ENCODE data around the gene CABLES2. TPM values are rescaled to one million over a fixed set of nuclear protein-coding genes. Genes with fewer than 3 reads are reported as not detected.

The CABLES2 gene
- polyA plus RNA-seq, 2 of the 4 experiments (the other 2 are of a cell fraction), result 3.9 to 7.7 TPM

DNA sequence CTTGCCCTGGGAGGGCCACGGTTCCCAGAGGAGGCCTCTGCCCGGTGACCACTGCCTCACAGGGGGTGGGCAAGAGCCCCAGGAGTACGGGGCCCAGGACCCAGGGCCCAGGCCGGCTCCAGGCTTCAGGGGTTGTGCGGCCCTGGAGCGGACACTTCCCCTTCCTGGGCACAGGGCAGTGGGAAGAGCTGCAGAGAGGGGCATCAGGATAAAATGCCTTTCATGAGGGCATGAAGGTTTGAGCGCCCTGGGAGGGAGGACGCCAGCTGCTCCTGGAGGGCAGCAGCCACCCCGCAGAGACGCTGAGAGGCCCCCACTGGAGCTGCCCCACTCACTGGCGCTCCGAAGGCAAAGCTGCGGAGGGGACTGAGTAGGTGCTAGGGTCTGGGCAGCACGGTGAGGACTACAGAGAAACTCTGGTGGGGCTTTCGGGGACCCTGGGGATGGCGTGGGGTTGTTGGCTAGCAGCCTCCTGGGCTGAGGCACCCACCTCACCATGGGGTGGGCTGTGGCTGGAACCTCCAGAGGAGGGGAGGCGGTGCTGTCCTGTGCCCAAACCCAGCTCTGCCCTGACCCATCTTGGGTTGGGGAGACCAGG, 50.4 kb downstream of the CABLES2 start:
- WGBS (ENCODE audit: missing lambda C conversion rate), result 40% methylated on average over 12 of the region's 17 CpGs
- ATAC-seq, result no peak
- peak in 1 of 2 experiments; percentile 45 for DNase-seq (ENCODE audit: low read depth in 1 of 2, low spot score in 1 of 2)
- ChIA-PET POLR2A (interaction anchor here (1.4 to 4.9 kb wide), 3 partner anchors 11 to 53 kb away, joined by 3 to 61 read pairs (median 4); partner anchors contain the start of gene LAMA5), CTCF (interaction anchor here (0.9 to 5.5 kb wide), 7 partner anchors 11 to 71 kb away, joined by 3 to 94 read pairs (median 7); partner anchors contain the start of genes ADRM1 and LAMA5)
- TF ChIP-seq HOXA7 (CRISPR knock-in tag; IDR thresholded peaks at IDR 0.05), result 0 out of 2 replicates have a peak, but pooled peaks have one; percentile 33
- TF ChIP-seq, protein P1, sequence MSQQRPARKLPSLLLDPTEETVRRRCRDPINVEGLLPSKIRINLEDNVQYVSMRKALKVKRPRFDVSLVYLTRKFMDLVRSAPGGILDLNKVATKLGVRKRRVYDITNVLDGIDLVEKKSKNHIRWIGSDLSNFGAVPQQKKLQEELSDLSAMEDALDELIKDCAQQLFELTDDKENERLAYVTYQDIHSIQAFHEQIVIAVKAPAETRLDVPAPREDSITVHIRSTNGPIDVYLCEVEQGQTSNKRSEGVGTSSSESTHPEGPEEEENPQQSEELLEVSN (IDR thresholded peaks at IDR 0.05; ENCODE audit: borderline replicate concordance, low read depth), result no peak
- TF ChIP-seq, protein P2, sequence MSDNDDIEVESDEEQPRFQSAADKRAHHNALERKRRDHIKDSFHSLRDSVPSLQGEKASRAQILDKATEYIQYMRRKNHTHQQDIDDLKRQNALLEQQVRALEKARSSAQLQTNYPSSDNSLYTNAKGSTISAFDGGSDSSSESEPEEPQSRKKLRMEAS (IDR thresholded peaks at IDR 0.05), result peak; percentile 6; the same call in 1 of the 2 replicates
- TF ChIP-seq RAD21 (conservative IDR thresholded peaks at IDR 0.05 in 1 of 2, IDR thresholded peaks at IDR 0.05 in 1 of 2), result no peak; a peak in 2 of 5 replicates
- TF ChIP-seq RFX5 (IDR thresholded peaks at IDR 0.05), result no peak
- TF ChIP-seq, protein P3, sequence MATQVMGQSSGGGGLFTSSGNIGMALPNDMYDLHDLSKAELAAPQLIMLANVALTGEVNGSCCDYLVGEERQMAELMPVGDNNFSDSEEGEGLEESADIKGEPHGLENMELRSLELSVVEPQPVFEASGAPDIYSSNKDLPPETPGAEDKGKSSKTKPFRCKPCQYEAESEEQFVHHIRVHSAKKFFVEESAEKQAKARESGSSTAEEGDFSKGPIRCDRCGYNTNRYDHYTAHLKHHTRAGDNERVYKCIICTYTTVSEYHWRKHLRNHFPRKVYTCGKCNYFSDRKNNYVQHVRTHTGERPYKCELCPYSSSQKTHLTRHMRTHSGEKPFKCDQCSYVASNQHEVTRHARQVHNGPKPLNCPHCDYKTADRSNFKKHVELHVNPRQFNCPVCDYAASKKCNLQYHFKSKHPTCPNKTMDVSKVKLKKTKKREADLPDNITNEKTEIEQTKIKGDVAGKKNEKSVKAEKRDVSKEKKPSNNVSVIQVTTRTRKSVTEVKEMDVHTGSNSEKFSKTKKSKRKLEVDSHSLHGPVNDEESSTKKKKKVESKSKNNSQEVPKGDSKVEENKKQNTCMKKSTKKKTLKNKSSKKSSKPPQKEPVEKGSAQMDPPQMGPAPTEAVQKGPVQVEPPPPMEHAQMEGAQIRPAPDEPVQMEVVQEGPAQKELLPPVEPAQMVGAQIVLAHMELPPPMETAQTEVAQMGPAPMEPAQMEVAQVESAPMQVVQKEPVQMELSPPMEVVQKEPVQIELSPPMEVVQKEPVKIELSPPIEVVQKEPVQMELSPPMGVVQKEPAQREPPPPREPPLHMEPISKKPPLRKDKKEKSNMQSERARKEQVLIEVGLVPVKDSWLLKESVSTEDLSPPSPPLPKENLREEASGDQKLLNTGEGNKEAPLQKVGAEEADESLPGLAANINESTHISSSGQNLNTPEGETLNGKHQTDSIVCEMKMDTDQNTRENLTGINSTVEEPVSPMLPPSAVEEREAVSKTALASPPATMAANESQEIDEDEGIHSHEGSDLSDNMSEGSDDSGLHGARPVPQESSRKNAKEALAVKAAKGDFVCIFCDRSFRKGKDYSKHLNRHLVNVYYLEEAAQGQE (IDR thresholded peaks at IDR 0.05), result no peak
- TF ChIP-seq FOXS1 (CRISPR knock-in tag; IDR thresholded peaks at IDR 0.05), result no peak
- H3K9me3 ChIP-seq, result no peaks in the 10 kb centered on the region
- H3K4me1 ChIP-seq, result peaks cover 98% of the 10 kb centered on the region
- peak overlapping the region; percentile 91 for H3K4me2 ChIP-seq
- FAIRE-seq, result no peak
- H3K4me3 ChIP-seq, result peak overlapping the region; percentile 41
- peak overlapping the region; percentile 97 to 99 for H3K27ac ChIP-seq

DNA sequence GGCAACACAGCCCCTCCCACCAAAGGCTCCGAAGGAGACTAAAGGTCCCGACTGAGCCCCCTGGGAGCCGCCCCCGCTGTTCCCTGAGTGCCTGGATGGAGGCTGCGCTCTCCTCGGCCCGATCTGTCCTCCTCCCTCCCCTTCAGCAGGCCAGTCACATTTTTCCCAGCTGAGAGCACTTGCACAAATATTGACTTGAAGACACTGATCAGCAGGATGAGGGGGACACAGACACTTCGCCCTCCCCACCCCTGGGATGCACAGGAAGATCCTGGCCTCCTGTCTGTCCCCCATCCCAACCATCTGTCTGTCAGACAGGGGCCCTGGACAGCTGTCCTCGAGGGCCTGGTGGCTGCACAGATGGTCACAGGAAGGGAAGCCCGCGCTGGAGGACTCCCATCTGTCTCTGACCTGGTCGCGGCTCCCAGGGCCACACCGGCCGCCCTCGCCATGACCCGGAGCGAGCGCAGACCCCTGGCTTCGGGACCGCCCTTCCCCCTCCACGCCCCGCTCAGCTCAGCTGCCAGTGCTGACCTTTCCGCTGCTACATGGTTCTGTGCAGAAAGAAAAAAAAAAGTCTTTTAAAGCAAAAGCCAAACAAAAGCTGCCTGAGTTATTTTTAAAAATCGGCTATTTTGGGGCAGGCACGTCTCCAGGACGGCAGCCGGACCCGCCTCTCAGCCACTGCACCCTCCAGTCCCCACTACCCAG, 51.1 kb downstream of the CABLES2 start:
- Histone ChIP-seq H3K4me2 (peak overlapping the region; percentile 91), H3K9me3 (no peaks in the 10 kb centered on the region), H3K4me3 (peak overlapping the region; percentile 41), H3K27ac (peak overlapping the region; percentile 97 to 99), H3K4me1 (peaks cover 98% of the 10 kb centered on the region)
- 3% methylated on average over 28 of the region's 29 CpGs for WGBS (ENCODE audit: missing lambda C conversion rate)
- ChIA-PET CTCF (interaction anchor here (0.9 to 5.5 kb wide), 7 partner anchors 11 to 71 kb away, joined by 3 to 94 read pairs (median 7); partner anchors contain the start of genes ADRM1 and LAMA5), POLR2A (interaction anchor here (1.0 to 4.9 kb wide), 2 partner anchors 11 to 31 kb away, joined by 3 to 61 read pairs; partner anchors contain the start of genes LAMA5 and RPS21)
- DNase-seq (ENCODE audit: low read depth in 1 of 2, low spot score in 1 of 2) (peak in 1 of 2 experiments; percentile 91), FAIRE-seq (no peak), ATAC-seq (peak in 1 of 2 experiments; percentile 0; a peak in 2 of 6 replicates)
- TF ChIP-seq, protein P4, sequence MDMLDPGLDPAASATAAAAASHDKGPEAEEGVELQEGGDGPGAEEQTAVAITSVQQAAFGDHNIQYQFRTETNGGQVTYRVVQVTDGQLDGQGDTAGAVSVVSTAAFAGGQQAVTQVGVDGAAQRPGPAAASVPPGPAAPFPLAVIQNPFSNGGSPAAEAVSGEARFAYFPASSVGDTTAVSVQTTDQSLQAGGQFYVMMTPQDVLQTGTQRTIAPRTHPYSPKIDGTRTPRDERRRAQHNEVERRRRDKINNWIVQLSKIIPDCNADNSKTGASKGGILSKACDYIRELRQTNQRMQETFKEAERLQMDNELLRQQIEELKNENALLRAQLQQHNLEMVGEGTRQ (IDR thresholded peaks at IDR 0.05), result no peak
- no peak for TF ChIP-seq BHLHE40 (IDR thresholded peaks at IDR 0.05; ENCODE audit: low read depth, low read length)
- TF ChIP-seq NPAS2 (CRISPR knock-in tag; IDR thresholded peaks at IDR 0.05; ENCODE audit: borderline replicate concordance), result peak; percentile 51; the same call in 1 of the 2 replicates
- TF ChIP-seq EHMT2 (IDR thresholded peaks at IDR 0.05; ENCODE audit: low read depth), result no peak
- no peak for TF ChIP-seq HOXA7 (CRISPR knock-in tag; IDR thresholded peaks at IDR 0.05)
- 0 out of 2 replicates have a peak, but pooled peaks have one; percentile 56 for TF ChIP-seq HEYL (CRISPR knock-in tag; IDR thresholded peaks at IDR 0.05)
- TF ChIP-seq NFE2L2 (conservative IDR thresholded peaks at IDR 0.05; ENCODE audit: low read length), result no peak
- TF ChIP-seq, protein P3 (IDR thresholded peaks at IDR 0.05), result no peak
- TF ChIP-seq FOXS1 (CRISPR knock-in tag; IDR thresholded peaks at IDR 0.05), result no peak
- TF ChIP-seq, protein P5, sequence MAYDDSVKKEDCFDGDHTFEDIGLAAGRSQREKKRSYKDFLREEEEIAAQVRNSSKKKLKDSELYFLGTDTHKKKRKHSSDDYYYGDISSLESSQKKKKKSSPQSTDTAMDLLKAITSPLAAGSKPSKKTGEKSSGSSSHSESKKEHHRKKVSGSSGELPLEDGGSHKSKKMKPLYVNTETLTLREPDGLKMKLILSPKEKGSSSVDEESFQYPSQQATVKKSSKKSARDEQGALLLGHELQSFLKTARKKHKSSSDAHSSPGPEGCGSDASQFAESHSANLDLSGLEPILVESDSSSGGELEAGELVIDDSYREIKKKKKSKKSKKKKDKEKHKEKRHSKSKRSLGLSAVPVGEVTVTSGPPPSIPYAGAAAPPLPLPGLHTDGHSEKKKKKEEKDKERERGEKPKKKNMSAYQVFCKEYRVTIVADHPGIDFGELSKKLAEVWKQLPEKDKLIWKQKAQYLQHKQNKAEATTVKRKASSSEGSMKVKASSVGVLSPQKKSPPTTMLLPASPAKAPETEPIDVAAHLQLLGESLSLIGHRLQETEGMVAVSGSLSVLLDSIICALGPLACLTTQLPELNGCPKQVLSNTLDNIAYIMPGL (CRISPR knock-in tag; IDR thresholded peaks at IDR 0.05; ENCODE audit: borderline replicate concordance), result no peak
- TF ChIP-seq, protein P6, sequence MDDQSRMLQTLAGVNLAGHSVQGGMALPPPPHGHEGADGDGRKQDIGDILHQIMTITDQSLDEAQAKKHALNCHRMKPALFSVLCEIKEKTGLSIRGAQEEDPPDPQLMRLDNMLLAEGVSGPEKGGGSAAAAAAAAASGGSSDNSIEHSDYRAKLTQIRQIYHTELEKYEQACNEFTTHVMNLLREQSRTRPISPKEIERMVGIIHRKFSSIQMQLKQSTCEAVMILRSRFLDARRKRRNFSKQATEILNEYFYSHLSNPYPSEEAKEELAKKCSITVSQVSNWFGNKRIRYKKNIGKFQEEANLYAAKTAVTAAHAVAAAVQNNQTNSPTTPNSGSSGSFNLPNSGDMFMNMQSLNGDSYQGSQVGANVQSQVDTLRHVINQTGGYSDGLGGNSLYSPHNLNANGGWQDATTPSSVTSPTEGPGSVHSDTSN (IDR thresholded peaks at IDR 0.05), result no peak; the same call in 1 of the 2 replicates
- TF ChIP-seq, protein P7, sequence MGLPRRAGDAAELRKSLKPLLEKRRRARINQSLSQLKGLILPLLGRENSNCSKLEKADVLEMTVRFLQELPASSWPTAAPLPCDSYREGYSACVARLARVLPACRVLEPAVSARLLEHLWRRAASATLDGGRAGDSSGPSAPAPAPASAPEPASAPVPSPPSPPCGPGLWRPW (IDR thresholded peaks at IDR 0.05), result no peak
- TF ChIP-seq TP53 (CRISPR knock-in tag; IDR thresholded peaks at IDR 0.05), result no peak
- TF ChIP-seq RAD21 (conservative IDR thresholded peaks at IDR 0.05 in 1 of 2, IDR thresholded peaks at IDR 0.05 in 1 of 2), result no peak
- TF ChIP-seq CBX2 (IDR thresholded peaks at IDR 0.05; ENCODE audit: borderline replicate concordance, low read depth), result no peak
